Body of pancreas (tissue), 4 donors: Measurements from ENCODE around the gene EIF4E1B.

ENCODE experiments used
- POLR2A ChIP-seq, 3 donors: fragments of 450-650 bp; IDR thresholded peaks; one replicate each; pipeline ENCODE4 v1.6.1; 2016; ENCODE audit warnings: antibody characterized with exemption in 3 of 3, mild to moderate bottlenecking in 2 of 3
- TF ChIP-seq, protein P1 (sequence below), 7 experiments: fragments of 450-650 bp in 4 of 7; fragments of 200-600 bp in 3 of 7; sonication (generic) in 3 of 7; IDR thresholded peaks; one replicate each; pipeline ENCODE4 v1.5.1; 2016 to 2019; ENCODE audit warnings: antibody characterized with exemption in 7 of 7

DNA sequence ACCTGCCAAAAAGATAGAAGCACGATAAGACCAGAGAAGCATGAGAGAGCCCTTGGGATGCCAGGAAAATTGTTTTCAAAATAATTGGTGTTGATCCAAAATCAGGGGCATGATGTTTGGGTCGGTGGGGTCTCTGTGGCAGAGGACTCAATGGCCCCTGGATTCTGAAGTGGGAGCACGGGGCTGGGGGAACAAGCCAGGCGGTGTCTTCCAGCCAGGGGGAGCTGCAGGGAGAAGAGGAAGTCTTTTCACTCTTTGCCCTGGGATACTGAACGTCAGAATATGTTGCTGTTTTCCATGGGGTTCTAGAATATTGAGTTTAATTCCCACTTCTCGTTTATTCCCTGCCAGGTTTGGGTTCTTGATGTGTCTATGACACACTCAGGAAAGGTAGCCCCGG lies 37.2 kb downstream of the EIF4E1B start:
- TF ChIP-seq, protein P1, sequence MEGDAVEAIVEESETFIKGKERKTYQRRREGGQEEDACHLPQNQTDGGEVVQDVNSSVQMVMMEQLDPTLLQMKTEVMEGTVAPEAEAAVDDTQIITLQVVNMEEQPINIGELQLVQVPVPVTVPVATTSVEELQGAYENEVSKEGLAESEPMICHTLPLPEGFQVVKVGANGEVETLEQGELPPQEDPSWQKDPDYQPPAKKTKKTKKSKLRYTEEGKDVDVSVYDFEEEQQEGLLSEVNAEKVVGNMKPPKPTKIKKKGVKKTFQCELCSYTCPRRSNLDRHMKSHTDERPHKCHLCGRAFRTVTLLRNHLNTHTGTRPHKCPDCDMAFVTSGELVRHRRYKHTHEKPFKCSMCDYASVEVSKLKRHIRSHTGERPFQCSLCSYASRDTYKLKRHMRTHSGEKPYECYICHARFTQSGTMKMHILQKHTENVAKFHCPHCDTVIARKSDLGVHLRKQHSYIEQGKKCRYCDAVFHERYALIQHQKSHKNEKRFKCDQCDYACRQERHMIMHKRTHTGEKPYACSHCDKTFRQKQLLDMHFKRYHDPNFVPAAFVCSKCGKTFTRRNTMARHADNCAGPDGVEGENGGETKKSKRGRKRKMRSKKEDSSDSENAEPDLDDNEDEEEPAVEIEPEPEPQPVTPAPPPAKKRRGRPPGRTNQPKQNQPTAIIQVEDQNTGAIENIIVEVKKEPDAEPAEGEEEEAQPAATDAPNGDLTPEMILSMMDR (IDR thresholded peaks at IDR 0.05), result no peak
- TF ChIP-seq POLR2A (IDR thresholded peaks at IDR 0.05), result no peak
